ENCODE measurements around the gene DKK2. TPM values are rescaled to one million over a fixed set of nuclear protein-coding genes. Genes with fewer than 3 reads are reported as not detected.
A peak's percentile ranks its signal among the peaks of the same experiment; 100 is the strongest.

Gene DKK2
- polyA plus RNA-seq, 2 of the 4 experiments (the other 2 are of a cell fraction) = not detected

DNA sequence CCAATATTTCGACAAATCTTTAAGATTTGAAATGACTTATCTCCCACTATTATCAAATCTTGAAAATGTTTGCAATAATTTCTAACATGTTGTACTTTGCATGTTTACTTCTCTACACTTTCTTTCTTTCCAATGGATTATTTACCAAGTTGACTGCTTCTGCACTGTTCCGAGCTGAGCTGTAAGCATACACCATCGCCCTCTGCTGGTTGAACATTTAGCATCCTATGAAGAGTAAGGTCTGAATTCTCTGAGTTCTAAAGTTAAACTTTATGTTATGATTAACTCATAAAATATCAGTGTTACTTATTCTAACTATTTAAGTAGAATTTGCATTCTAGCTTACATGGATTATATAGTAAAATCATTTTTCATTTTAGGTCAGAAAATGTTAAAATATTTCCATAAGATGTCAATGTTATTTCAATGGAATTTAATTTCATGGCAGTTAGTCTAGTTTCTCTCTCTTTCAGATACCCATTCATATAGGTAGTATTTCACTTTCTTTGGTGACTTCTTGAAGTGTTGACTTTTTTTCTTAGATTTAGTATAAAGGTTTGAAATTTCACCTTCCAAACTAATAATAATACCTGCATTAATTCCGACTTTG is 137.4 kb downstream of the DKK2 start:
- FAIRE-seq (no peak), DNase-seq (ENCODE audit: low read depth in 1 of 2, low spot score in 1 of 2) (peak; percentile 8 to 44), ATAC-seq (peak in 1 of 2 experiments; percentile 67; a peak in 3 of 6 replicates)
- Histone ChIP-seq H3K9me3 (no peaks in the 10 kb centered on the region), H3K27ac (no peak overlapping the region), H3K4me2 (no peak overlapping the region), H3K4me1 (no peaks in the 10 kb centered on the region), H3K4me3 (no peak overlapping the region)
- TF ChIP-seq RAD21 (conservative IDR thresholded peaks at IDR 0.05 in 1 of 2, IDR thresholded peaks at IDR 0.05 in 1 of 2) (peak; percentile 46 to 48), FOXS1 (CRISPR knock-in tag; IDR thresholded peaks at IDR 0.05) (no peak), SMC3 (IDR thresholded peaks at IDR 0.05) (peak; percentile 25; the same call in 1 of the 3 replicates)
- TF ChIP-seq, protein P1, sequence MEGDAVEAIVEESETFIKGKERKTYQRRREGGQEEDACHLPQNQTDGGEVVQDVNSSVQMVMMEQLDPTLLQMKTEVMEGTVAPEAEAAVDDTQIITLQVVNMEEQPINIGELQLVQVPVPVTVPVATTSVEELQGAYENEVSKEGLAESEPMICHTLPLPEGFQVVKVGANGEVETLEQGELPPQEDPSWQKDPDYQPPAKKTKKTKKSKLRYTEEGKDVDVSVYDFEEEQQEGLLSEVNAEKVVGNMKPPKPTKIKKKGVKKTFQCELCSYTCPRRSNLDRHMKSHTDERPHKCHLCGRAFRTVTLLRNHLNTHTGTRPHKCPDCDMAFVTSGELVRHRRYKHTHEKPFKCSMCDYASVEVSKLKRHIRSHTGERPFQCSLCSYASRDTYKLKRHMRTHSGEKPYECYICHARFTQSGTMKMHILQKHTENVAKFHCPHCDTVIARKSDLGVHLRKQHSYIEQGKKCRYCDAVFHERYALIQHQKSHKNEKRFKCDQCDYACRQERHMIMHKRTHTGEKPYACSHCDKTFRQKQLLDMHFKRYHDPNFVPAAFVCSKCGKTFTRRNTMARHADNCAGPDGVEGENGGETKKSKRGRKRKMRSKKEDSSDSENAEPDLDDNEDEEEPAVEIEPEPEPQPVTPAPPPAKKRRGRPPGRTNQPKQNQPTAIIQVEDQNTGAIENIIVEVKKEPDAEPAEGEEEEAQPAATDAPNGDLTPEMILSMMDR (IDR thresholded peaks at IDR 0.05) = peak; percentile 37
- POLR2A ChIA-PET = no interaction called here
- WGBS (ENCODE audit: missing lambda C conversion rate) = 5% methylated on average over 4 of the region's 4 CpGs
- CTCF ChIA-PET = no interaction called here

DNA sequence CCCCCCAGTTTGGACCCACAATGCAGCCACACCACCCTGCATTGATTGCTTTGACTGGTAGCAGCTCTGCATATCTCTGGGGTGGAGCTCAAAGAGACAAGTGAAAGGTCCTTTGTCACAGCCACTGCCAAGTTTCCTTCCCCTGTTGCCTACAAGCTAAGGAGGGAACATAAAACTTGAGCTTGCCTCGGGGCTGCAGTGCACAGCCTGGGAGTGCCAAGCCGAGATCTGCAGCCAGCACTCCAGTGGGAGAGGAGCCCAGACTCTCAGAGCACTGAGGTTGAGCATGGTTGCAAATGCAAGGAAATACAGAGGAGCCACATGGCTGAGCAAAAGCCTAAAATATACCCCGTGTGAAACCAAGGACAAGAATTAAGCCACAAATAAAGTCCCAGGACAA is 142.2 kb downstream of the DKK2 start:
- H3K4me1 ChIP-seq = no peaks in the 10 kb centered on the region
- H3K9me3 ChIP-seq = no peaks in the 10 kb centered on the region
- TF ChIP-seq, protein P2, sequence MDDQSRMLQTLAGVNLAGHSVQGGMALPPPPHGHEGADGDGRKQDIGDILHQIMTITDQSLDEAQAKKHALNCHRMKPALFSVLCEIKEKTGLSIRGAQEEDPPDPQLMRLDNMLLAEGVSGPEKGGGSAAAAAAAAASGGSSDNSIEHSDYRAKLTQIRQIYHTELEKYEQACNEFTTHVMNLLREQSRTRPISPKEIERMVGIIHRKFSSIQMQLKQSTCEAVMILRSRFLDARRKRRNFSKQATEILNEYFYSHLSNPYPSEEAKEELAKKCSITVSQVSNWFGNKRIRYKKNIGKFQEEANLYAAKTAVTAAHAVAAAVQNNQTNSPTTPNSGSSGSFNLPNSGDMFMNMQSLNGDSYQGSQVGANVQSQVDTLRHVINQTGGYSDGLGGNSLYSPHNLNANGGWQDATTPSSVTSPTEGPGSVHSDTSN (IDR thresholded peaks at IDR 0.05) = no peak
- TF ChIP-seq, protein P3, sequence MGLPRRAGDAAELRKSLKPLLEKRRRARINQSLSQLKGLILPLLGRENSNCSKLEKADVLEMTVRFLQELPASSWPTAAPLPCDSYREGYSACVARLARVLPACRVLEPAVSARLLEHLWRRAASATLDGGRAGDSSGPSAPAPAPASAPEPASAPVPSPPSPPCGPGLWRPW (IDR thresholded peaks at IDR 0.05) = no peak
- TF ChIP-seq RNF2 (IDR thresholded peaks at IDR 0.05; ENCODE audit: borderline replicate concordance, low read depth) (no peak), HOXB13 (CRISPR knock-in tag; IDR thresholded peaks at IDR 0.05; ENCODE audit: low read depth) (no peak), POLR2AphosphoS2 (conservative IDR thresholded peaks at IDR 0.05; ENCODE audit: low read length) (no peak), GATA3 (IDR thresholded peaks at IDR 0.05; ENCODE audit: borderline replicate concordance) (no peak), MAFK (IDR thresholded peaks at IDR 0.05; ENCODE audit: partially characterized antibody) (no peak), ZNF302 (CRISPR knock-in tag; IDR thresholded peaks at IDR 0.05) (no peak), FOXS1 (CRISPR knock-in tag; IDR thresholded peaks at IDR 0.05) (no peak), ZSCAN20 (CRISPR knock-in tag; IDR thresholded peaks at IDR 0.05) (no peak)
- TF ChIP-seq, protein P1 (IDR thresholded peaks at IDR 0.05) = no peak
- FAIRE-seq (no peak), ATAC-seq (no peak), DNase-seq (ENCODE audit: low read depth in 1 of 2, low spot score in 1 of 2) (no peak)
- no peak overlapping the region for H3K4me2 ChIP-seq
- 0% methylated on average over 3 of the region's 3 CpGs for WGBS (ENCODE audit: missing lambda C conversion rate)
- ChIA-PET POLR2A (no interaction called here), CTCF (no interaction called here)
- H3K4me3 ChIP-seq = no peak overlapping the region
- H3K27ac ChIP-seq = no peak overlapping the region

DNA sequence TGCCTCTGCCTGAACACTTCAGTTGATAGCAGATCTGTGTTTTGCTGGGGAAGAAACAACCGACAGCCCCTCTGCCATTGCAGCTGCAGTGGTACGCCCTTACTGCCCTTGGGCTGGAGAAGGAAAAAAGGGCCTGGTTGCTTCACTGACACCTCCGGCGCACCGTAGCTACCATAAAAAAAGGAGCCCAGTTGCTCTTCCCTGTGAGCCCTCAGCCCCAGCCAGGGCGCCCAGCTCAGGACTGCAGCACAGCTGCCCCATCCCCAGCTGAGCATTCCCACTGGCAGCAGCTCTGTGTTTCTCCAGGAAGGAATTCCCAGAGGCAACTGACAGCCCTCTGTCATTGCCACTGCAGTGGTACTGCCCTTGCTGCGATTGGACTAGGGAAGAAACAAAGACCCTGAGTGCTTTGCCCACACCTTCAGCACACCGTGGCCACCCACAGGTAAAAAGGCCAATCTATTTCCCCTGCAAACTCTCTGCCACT is 142.7 kb downstream of the DKK2 start:
- Histone ChIP-seq H3K9me3 (no peaks in the 10 kb centered on the region), H3K27ac (no peak overlapping the region), H3K4me1 (no peaks in the 10 kb centered on the region), H3K4me2 (no peak overlapping the region), H3K4me3 (no peak overlapping the region)
- 32% methylated on average over 5 of the region's 8 CpGs for WGBS (ENCODE audit: missing lambda C conversion rate)
- ChIA-PET POLR2A (no interaction called here), CTCF (no interaction called here)
- FAIRE-seq = no peak
- ATAC-seq = no peak
- DNase-seq (ENCODE audit: low read depth in 1 of 2, low spot score in 1 of 2) = no peak
- TF ChIP-seq PHF8 (IDR thresholded peaks at IDR 0.05; ENCODE audit: borderline replicate concordance, low read depth) (no peak), TP53 (CRISPR knock-in tag; IDR thresholded peaks at IDR 0.05) (no peak), HOXA7 (CRISPR knock-in tag; IDR thresholded peaks at IDR 0.05) (no peak), MAFK (IDR thresholded peaks at IDR 0.05; ENCODE audit: partially characterized antibody) (no peak), POLR2A (IDR thresholded peaks at IDR 0.05; ENCODE audit: low read length) (no peak), ZC3H11A (IDR thresholded peaks at IDR 0.05) (no peak), KDM5A (IDR thresholded peaks at IDR 0.05) (no peak), SMC3 (IDR thresholded peaks at IDR 0.05) (no peak), FOSB (CRISPR knock-in tag; IDR thresholded peaks at IDR 0.05) (no peak), MAZ (IDR thresholded peaks at IDR 0.05; ENCODE audit: borderline replicate concordance, low read depth, low read length) (no peak), MYC (IDR thresholded peaks at IDR 0.05; ENCODE audit: borderline replicate concordance, low read length) (no peak), TFCP2L1 (CRISPR knock-in tag; IDR thresholded peaks at IDR 0.05) (no peak)
- TF ChIP-seq, protein P4, sequence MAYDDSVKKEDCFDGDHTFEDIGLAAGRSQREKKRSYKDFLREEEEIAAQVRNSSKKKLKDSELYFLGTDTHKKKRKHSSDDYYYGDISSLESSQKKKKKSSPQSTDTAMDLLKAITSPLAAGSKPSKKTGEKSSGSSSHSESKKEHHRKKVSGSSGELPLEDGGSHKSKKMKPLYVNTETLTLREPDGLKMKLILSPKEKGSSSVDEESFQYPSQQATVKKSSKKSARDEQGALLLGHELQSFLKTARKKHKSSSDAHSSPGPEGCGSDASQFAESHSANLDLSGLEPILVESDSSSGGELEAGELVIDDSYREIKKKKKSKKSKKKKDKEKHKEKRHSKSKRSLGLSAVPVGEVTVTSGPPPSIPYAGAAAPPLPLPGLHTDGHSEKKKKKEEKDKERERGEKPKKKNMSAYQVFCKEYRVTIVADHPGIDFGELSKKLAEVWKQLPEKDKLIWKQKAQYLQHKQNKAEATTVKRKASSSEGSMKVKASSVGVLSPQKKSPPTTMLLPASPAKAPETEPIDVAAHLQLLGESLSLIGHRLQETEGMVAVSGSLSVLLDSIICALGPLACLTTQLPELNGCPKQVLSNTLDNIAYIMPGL (CRISPR knock-in tag; IDR thresholded peaks at IDR 0.05; ENCODE audit: borderline replicate concordance) = no peak
- TF ChIP-seq, protein P5, sequence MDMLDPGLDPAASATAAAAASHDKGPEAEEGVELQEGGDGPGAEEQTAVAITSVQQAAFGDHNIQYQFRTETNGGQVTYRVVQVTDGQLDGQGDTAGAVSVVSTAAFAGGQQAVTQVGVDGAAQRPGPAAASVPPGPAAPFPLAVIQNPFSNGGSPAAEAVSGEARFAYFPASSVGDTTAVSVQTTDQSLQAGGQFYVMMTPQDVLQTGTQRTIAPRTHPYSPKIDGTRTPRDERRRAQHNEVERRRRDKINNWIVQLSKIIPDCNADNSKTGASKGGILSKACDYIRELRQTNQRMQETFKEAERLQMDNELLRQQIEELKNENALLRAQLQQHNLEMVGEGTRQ (IDR thresholded peaks at IDR 0.05) = no peak
- TF ChIP-seq, protein P3 (IDR thresholded peaks at IDR 0.05) = no peak

Data from A549 (cell line).